HK-2 (cell line): ENCODE data around the gene HECA.
"Not testable (repeated sequence)": the region's sequence is repeated elsewhere in the genome, so short reads cannot be mapped to it uniquely, and the experiment has no call there.

Experiments used
- DNase-seq: peaks from one replicate; pipeline ENCODE4 v3.0.0-alpha.2; 2018; ENCODE audit not compliant: unreplicated experiment

The HECA gene, protein sequence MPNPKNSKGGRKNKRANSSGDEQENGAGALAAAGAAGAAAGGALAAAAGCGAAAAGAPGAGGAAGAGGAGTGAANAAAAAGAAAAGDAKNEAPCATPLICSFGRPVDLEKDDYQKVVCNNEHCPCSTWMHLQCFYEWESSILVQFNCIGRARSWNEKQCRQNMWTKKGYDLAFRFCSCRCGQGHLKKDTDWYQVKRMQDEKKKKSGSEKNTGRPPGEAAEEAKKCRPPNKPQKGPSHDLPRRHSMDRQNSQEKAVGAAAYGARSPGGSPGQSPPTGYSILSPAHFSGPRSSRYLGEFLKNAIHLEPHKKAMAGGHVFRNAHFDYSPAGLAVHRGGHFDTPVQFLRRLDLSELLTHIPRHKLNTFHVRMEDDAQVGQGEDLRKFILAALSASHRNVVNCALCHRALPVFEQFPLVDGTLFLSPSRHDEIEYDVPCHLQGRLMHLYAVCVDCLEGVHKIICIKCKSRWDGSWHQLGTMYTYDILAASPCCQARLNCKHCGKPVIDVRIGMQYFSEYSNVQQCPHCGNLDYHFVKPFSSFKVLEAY

DNA sequence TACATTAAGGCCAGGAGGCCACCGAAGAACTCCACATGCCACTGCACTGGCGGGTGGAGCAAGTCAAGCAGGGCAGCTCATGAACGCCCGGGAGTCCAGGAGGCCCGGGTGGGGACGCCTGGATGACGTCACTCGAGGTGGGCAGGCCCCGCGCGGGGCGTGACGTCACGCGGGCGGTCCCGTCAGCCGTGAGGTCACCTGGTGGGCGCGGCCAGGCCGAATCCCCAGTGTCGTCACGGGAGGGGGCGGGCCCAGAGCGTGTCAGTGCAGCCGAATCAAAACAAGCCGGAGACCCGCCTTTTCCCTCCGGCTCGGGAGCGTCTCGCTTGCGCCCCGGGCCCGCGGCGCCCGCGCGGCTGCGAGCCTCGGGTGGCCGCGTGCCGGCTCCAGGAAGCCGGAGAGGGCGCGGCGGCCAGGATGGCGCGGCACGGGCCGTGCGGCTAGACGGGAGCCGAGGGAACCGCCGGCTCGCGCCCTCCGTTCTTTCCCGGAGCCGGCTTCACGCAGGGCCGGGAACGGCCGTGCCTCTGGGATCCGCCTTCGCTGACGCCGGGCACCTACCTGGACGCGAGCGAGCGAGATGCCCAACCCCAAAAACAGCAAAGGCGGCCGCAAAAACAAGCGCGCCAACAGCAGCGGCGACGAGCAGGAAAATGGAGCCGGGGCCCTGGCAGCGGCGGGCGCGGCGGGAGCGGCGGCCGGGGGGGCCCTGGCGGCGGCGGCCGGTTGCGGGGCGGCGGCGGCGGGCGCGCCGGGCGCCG lies at the start of gene HECA:
TSS of gene HECA (plus strand) at position 264 of the 761 bp plus-strand sequence. CDS start at position 581, 317 bp downstream.
- DNase-seq: peak; percentile 92

DNA sequence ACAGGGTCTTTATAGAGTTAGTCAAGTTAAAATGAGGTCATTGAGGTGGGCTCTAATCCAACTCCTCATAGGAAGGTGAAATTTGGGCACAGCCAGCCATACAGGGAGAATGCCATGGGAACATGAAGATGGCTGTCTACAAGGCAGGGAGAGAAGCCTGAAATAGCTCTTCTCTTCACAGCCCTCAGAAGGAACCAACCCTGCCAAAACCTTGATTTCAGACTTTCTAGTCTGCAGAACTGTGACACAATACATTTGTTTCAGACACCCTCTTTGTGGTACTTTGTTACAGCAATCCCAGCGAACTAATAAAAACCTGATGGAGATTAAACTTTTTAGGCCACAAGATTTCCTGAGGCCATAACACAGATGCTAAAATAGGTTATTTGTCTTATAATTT lies 43.1 kb upstream of the HECA start:
- DNase-seq: no peak

DNA sequence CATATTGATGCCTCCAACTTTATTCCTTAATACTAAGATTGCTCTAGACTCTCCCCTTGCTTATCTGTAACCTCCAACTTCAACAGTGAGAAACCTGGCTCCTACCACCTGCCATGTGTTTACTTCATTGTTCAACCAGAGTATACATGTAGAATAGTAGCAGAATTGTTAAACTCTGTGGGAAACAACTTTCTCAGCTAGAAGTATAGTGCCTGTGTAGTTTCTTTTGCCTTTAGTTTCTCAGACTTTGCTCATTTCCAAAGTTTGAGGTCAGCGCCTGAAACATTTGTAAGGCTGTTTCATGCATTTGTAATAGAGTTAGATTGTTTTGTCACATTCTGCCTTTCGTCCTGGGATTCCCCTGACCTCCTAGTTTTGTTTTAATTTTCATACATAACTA lies 34.9 kb upstream of the HECA start:
- no peak for DNase-seq

DNA sequence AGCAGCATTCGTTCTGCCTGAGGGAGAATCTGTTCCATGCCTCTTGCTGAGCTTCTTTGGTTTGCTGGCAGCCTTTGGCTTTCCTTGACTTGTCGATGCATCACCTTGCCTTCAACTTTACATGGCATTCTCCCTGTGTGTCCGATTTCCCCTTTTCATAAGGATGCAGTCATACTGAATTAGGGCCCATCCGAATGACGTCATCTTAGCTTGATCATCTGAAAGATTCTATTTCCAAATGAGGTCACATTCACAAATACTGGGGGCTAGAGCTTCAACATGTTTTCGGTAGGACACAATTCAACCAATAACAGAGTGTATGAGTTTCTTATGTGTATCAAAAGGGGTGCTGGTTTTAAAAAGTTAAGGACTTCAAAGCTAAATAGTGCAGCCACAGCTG lies 27.8 kb upstream of the HECA start:
- no peak for DNase-seq

DNA sequence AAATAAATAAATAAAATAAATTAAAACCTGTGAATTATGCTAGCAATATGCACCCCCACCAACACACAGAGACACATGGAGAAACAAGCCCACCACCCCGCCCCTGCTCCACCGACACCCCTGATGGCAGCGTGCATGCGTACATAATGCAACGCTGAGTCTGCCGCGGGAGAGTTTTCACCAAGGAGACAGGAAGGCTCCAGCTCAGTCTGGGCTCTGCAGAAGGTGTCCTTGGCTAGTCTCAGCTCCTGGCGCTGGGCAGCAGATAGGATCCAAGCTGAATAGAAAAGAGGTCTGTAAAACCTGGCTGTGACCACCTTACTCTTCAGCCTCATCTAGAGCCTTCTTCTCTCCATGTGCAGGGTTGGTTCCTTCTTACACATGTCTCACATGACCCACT lies 26.5 kb upstream of the HECA start:
- DNase-seq: no peak

DNA sequence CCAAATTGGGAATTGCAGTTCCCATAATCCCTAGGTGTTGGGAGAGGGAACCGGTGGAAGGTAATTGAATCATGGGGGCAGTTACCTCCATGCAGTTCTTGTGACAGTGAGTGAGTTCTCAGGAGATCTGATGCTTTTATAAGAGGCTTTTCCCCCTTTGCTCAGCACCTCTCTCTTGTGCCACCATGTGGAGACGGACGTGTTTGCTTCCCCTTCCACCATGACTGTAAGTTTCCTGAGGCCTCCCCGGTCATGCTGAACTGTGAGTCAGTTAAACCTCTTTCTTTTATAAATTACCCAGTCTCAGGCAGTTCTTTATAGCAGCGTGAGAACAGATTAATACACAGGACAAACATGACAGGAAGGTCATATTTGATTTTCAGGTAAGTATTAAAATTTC lies 25.3 kb upstream of the HECA start:
- no peak for DNase-seq

DNA sequence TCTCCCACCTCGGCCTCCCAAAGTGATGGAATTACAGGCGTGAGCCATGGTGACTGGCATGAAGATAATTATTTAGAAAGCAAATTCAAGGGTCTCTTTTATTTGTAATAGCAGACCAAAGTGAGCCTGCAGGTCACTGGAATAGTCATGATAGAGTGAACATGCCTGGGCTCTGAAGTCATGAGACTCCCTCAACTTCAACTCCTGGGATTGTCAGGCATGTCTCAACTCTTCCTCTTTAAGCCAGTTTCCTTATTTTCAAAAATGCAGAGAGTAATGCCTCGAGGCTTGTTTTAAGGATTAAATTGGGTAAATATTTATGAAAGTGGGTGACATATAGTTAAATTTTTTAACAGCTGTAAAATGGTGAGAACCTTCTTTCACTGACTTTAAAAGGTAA lies 22.7 kb upstream of the HECA start:
- DNase-seq: no peak

DNA sequence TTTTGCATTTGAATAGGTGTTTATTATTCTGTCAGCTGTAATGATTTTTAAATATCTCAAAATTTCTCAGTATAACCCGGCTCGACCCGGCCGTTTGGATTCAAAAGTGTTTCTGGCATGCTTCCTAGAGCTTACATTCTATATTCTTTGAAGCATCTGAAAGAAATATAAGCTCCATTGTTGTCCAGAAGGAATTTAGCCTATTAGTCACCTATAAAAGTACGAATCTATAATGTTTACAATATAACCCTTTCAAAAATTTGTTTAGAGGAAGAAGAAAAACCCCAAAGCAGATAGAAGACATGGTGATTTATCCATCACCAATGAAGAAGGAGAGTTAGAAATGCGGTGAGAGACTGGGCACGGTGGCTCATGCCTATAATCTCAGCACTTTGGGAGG lies 22.3 kb upstream of the HECA start:
- no peak for DNase-seq

DNA sequence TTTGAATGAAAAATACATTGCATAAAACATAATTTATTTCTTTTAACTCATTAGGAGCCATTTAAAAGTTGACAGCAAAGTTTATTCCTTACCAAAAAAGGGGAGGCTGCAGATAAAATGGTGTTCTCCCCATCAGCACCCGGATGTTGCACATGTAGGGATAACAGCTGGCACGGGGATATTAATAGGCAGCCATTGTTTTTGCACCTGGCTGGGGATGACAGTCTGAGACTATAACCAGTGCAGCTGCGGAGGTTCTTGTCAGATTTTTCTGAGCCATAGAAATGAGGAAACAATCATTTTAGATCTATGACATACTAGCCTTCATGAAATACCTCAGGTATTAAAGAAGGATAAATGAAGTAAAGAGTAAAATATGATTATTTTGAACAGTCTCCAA lies 20.1 kb upstream of the HECA start:
- no peak for DNase-seq

DNA sequence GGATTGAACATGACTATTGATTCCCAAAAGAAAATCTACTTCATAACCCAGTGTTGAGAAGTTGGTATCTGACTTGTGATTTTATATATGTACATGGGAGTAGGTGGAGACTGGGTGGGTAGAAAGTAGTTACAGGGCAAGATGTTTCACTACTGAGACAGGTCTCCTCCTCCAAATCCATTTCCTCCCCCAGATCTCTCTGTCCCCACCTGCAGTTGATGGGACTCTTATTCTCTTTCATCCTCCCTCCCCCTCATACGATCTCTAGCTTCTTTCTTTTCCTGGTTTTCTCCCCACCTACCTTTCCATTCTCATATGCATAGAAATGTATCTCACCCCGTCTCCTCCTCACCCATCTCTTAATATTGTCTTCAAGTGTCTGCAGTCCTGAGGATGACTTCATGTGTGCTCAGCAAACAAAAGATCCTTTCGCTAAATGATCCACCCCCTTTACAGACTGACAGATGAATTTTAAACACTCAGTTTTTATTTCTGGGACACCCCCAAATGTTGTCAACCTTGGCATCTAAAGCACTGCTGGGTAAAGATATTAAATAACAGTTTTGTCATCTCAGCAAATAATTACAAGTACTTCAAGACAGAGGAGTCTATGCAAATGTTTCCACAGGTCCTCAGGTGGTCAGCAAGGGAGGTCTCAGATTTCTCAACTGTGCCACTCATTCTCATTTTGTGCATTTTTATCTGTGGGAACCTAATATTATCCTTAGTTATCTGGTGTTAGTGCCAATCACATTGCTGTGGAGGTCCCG lies 18.7 kb upstream of the HECA start:
- DNase-seq: no peak

DNA sequence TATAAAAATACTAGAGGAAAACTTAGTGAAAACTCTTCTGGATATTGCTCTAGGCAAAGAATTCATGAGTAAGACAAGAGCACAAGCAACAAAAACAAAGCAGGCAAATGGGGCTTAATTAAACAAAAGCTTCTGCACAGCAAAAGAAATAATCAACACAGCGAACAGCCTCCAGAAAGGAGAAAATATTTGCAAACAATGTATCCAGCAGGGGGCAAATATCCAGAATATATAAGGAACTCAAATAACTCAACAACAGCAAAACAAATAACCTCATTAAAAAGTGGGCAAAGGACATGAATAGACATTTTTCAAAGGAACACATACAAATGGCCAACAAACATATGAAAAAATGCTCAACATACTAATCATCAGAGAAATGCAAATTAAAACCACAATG lies 17.1 kb upstream of the HECA start:
- no peak for DNase-seq

DNA sequence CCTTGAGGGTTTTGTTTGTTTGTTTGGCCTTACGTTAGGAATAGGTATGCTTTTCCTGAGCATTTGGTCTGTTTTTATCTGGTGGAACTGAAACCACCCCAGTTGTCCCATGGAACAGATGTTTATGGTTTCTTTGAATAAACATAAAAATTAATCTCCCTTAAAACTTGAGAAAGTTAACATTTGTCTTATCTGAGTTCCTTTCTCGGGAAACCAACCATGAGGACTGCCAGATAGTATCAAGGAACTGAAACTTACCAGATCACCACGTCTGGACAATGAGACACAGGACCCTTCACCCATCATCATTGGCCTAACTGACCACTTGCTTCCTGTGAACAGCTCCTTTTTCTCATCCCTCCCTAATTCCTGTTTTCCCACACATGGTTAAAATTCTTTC lies 15.3 kb upstream of the HECA start:
- DNase-seq: no peak

DNA sequence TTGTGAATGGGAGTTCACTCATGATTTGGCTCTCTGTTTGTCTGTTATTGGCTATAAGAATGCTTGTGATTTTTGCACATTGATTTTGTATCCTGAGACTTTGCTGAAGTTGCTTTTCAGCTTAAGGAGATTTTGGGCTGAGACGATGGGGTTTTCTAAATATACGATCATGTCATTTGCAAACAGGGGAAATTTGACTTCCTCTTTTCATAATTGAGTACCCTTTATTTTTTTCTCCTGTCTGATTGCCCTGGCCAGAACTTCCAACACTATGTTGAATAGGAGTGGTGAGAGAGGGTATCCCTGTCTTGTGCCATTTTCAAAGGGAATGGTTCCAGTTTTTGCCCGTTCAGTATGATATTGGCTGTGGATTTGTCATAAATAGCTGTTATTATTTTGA lies 12.1 kb upstream of the HECA start:
- DNase-seq: not testable (repeated sequence)

DNA sequence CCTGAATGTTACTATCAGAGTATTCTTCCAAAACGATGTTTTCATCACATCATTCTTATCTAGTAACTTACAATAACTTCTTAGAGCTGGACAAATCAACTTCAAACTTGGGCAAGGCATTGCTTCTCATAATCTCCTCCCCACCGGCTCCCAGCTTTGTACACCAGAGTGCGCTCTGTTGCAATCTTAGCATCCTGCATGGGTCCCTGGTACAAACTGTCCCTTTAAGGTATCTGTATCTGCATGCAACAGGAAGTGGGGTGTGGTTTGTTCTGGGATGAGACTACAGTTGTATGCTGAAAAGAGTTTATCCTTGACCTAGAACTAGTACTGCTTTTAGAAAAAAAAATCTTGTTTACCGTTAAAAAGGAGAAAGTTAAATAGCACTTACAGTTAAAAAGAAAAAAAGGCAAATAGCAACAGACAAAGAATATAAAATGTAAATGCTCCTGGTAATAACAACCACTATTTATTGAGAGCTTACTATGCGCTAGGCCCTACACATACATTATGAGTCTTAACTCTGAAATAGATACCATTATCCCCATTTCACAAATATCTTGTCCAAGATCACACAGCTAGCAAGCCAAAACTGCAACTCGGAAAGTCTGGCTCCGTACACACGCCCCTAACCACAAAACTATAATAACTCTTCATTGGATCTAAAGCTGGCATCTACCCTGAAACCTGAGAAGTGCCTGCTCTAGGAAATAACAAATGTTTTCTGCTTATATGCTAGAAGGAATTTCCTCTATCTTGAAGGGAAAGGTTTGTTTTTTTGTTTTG lies 9.8 kb upstream of the HECA start:
- no peak for DNase-seq

DNA sequence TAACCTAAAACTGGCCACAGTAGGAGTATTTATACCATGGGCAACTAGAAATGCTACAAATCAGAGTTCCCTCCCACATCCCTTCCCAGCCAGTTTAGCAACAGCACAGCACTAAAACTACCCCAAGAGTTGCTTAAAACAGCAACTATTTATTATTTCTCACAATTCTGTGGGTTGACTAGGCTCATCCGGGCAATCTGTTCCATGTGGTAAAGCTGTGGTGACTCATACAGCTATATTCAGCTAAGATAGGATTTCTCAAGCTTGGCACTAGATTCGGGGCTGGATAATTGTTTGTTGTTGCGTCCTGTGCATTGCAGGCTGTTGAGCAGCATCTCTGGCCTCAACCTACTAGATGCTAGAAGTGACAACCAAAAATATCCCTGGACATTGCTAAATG lies 8.6 kb upstream of the HECA start:
- peak; percentile 14 for DNase-seq

DNA sequence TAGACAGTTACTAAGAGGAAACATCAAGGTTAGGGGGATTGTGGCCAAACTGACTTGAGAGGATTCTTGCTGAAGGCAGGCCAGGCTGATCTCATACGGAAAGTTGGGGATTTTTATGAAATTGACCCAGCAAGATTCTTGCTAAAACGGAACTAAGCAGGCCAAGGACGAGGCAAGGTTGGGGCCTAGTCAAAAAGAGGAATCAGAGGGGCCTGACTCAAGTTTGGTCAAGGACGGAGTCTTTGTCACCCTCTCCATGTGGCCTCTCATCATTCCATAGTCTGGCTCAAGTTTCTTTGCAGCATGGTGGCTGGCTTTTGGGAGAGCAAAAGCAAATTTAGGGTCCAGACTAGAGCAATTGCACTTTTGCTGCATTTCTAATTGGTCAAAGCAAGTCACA lies 7.9 kb upstream of the HECA start:
- no peak for DNase-seq

DNA sequence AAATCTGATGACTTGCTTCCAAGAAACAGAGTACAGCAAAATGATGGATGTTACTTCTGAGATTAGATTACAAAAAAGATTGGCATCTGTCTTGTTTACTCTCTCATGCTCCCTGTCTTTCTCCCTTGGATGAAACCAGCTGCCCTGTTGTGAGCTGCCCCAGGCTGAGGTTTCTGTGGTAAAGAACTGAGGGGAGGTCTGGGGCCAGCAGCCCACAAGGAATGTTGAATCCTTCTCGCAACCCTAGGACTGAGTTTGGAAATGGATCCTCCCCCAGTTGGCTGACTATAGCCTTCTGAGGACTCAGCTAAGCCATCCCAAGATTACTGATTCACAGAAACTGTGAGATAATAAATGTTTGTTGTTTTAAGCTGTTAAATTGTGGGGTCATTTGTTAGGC lies 5.6 kb upstream of the HECA start:
- DNase-seq: no peak

DNA sequence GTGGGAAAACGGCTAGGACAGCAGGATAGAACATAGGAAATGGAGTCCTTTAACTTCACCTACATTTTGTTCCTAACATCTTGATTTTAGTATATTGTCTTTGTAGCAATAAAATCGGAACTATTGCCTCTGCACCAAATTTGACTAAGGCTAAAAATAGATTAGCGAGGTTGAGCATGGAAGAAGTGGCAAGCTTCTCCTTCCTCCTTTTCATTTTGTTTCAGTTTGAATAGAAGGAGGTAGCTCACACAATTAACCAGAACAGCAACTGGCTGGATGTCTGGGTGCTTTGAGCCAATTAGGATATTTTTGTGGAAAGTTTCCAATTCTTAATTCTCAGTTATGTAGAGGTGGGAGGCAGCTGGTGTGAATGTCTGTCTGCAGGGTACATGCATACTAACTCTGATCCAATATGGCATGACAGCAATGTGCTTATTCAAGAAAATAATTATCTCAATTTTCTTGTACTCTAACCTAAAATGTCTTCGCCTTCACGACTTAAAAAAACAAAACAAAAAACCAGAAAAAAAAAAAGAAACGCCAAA lies 3.1 kb upstream of the HECA start:
- DNase-seq: no peak

DNA sequence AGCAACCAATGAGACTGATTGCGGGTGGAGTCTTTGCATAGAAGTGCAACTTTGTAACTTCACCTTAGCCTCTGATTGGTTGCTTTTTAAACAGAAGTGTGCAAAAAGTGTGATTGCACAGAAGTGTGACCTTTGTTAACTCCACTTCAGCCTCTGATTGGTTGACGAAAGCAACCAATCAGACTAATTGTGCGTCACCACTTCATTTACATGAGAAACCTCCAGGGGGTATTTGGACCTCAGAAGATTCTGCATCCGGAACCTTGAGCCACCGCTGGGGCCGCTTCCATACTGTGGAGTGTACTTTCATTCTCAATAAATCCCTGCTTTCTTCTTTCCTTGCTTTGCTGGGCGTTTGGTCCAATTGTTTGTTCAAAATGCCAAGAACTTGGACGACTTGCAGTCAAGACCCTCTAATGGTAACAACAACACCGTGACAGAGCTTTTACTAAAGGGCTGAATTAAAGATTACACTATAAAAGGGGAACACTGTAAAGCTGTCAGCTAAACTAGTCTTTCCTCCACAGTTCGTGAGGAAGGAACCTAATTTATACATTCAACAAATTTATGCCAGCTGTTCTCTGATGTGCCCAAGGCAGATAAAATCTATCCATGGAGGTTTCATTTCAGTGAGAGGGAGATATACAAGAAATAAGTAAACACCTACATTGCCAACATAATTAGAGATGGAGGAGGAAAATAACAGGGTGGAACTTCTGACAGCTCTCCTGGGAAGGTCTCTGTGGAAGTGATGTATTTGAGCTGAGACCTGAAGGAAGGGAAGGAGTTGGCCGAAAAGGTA lies 1.4 kb upstream of the HECA start:
- DNase-seq: no peak

DNA sequence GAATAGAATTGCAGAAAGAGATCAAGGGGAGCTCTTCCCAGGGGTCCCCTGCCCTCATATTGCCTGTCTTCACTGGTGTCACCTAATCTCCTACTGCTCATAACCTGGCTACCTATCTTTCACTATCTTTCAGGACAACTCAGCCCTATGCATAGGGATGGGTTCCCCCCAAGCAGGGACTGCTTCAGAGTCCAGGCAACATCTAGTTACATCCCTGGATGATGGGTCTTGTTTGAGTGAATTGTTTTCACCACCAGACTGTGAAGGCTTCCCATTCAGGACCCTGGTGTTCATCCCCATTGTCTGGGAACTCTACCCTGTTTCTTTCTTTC lies 850 bp upstream of the HECA start:
- DNase-seq: no peak
